Keratinocyte (primary cell): Measurements from ENCODE around the gene CRADD. TPM values are rescaled to one million over a fixed set of nuclear protein-coding genes. Genes with fewer than 3 reads are reported as not detected.

Source experiments
- DNase-seq: peaks from one replicate; pipeline ENCODE4 v3.0.0-alpha.2; 2011; ENCODE audit warnings: low read depth, missing footprints, low spot score
- FAIRE-seq: peaks from 2 replicates; lab custom pipeline; 2011; peaks lifted over from hg19 to GRCh38; lab: Jason Lieb, UNC
- H2AFZ ChIP-seq: 2 replicates; pipeline ENCODE4 v1.6.0; 2012; ENCODE audit warnings: low read length, control low read depth, inconsistent platforms; ENCODE audit not compliant: control insufficient read depth
- H3K27ac ChIP-seq: 2 replicates; pipeline ENCODE4 v1.5.1; 2011; ENCODE audit warnings: low read length; ENCODE audit not compliant: control insufficient read depth, insufficient read depth
- H3K27me3 ChIP-seq: 3 replicates; pipeline ENCODE4 v1.6.0; 2011; ENCODE audit warnings: low read length; ENCODE audit not compliant: control insufficient read depth, insufficient read depth; ENCODE audit errors: extremely low read depth
- H3K36me3 ChIP-seq, 2 experiments: 2 replicates in 1 of 2; 3 replicates in 1 of 2; pipeline ENCODE4 v1.5.1; 2011; ENCODE audit warnings: low read length in 2 of 2, mild to moderate bottlenecking in 1 of 2; ENCODE audit not compliant: control insufficient read depth in 2 of 2, insufficient read depth in 2 of 2; ENCODE audit errors: extremely low read depth in 1 of 2
- H3K4me1 ChIP-seq: 3 replicates; pipeline ENCODE4 v1.5.1; 2011; ENCODE audit warnings: low read length; ENCODE audit not compliant: control insufficient read depth, insufficient read depth; ENCODE audit errors: extremely low read depth
- H3K4me2 ChIP-seq: 3 replicates; pipeline ENCODE4 v1.6.0; 2011; ENCODE audit warnings: low read depth, low read length; ENCODE audit not compliant: control insufficient read depth, insufficient read depth; ENCODE audit errors: extremely low read depth
- H3K4me3 ChIP-seq, 3 experiments: fragments of 200-600 bp in 1 of 3; sonication (generic) in 1 of 3; 2 replicates in 2 of 3; 3 replicates in 1 of 3; pipeline ENCODE4 v1.5.1; 2011 to 2016; ENCODE audit warnings: low read length in 3 of 3, mild to moderate bottlenecking in 3 of 3, control low read depth in 2 of 3, inconsistent platforms in 1 of 3, low read depth in 1 of 3, mixed read lengths in 1 of 3, mixed run types in 1 of 3, moderate library complexity in 1 of 3; ENCODE audit not compliant: control insufficient read depth in 2 of 3, insufficient read depth in 2 of 3; ENCODE audit errors: extremely low read depth in 1 of 3
- H3K79me2 ChIP-seq: 2 replicates; pipeline ENCODE4 v1.6.0; 2012; ENCODE audit warnings: low read length; ENCODE audit not compliant: control insufficient read depth, insufficient read depth
- H3K9ac ChIP-seq: 3 replicates; pipeline ENCODE4 v1.6.0; 2011; ENCODE audit warnings: low read length; ENCODE audit not compliant: control insufficient read depth, insufficient read depth; ENCODE audit errors: extremely low read depth
- H3K9me1 ChIP-seq: 3 replicates; pipeline ENCODE4 v1.6.0; 2011; ENCODE audit warnings: low read length; ENCODE audit not compliant: control insufficient read depth, insufficient read depth; ENCODE audit errors: extremely low read depth
- H3K9me3 ChIP-seq: 2 replicates; pipeline ENCODE4 v1.5.1; 2012; ENCODE audit warnings: low read depth, low read length; ENCODE audit not compliant: control insufficient read depth
- H4K20me1 ChIP-seq: 3 replicates; pipeline ENCODE4 v1.6.0; 2011; ENCODE audit warnings: low read length; ENCODE audit not compliant: control insufficient read depth, insufficient read depth; ENCODE audit errors: extremely low read depth
- CTCF ChIP-seq, 3 experiments: IDR thresholded peaks in 1 of 3; conservative IDR thresholded peaks in 1 of 3; optimal IDR thresholded peaks in 1 of 3; 2 replicates in 2 of 3; 3 replicates in 1 of 3; pipeline versions ENCODE3 to v1.5.1; 2011; ENCODE audit warnings: low read length in 3 of 3, mild to moderate bottlenecking in 3 of 3, moderate library complexity in 2 of 3, control low read depth in 1 of 3, inconsistent platforms in 1 of 3; ENCODE audit not compliant: insufficient read depth in 2 of 3; ENCODE audit errors: extremely low read depth in 1 of 3
- EZH2 ChIP-seq: IDR thresholded peaks from one replicate; pipeline ENCODE4 v1.6.1; 2012; ENCODE audit warnings: inconsistent platforms, mild to moderate bottlenecking, low read length, moderate library complexity
- dilution Hi-C: fragments of 300-500 bp; cut with MboI; formaldehyde crosslinking; loops from one replicate; pipeline ENCODE4 v1.7.0; 2020; ENCODE audit warnings: low sequenced_read_pairs; ENCODE audit not compliant: extremely low pct_ligation_motif_present
- polyA plus RNA-seq, 5 experiments: library from polyadenylated mRNA; depleted of rRNA in 3 of 5; stranded (reverse) in 3 of 5; stranded (forward) in 1 of 5; unstranded in 1 of 5; fragments of >200 nt; gene quantifications; 1 replicate in 1 of 5; 2 replicates in 3 of 5; 3 replicates in 1 of 5; pipeline versions ENCODE4 v1.2.1 to v1.2.3, GENCODE V29; 2011 to 2012; ENCODE audit warnings: missing spikeins in 2 of 5, low read depth in 1 of 5, low replicate concordance in 1 of 5

Gene CRADD
- polyA plus RNA-seq, 1 donor (not counting 4 experiments of a cell fraction or from before 2014, with no cell fraction given): 11.2 TPM

GRCh38 chr12:93853698-93854478, 176.7 kb downstream of the CRADD start:
- no peak for DNase-seq
- Histone ChIP-seq H3K36me3 (no peaks in the 10 kb centered on the region), H3K4me1 (no peaks in the 10 kb centered on the region), H4K20me1 (no peaks in the 10 kb centered on the region), H3K27me3 (no peaks in the 10 kb centered on the region), H3K79me2 (no peaks in the 10 kb centered on the region), H3K4me2 (no peak overlapping the region), H2AFZ (no peak overlapping the region), H3K4me3 (no peak overlapping the region), H3K27ac (no peak overlapping the region), H3K9me1 (no peaks in the 10 kb centered on the region), H3K9me3 (no peaks in the 10 kb centered on the region), H3K9ac (no peak overlapping the region)
- FAIRE-seq: no peak
- TF ChIP-seq EZH2 (no peak), CTCF (optimal IDR thresholded peaks at IDR 0.05 in 1 of 3, IDR thresholded peaks at IDR 0.05 in 1 of 3, conservative IDR thresholded peaks at IDR 0.05 in 1 of 3; ENCODE audit: extremely low read depth in 1 of 3, insufficient read depth in 2 of 3, low read length in 3 of 3) (no peak)
- dilution Hi-C loops: no loop called here

- H3K27me3 ChIP-seq: no peaks in the 10 kb centered on the region
- H3K27ac ChIP-seq: no peak overlapping the region
- H3K4me3 ChIP-seq: no peak overlapping the region
- DNase-seq (no peak), FAIRE-seq (no peak)
- H3K79me2 ChIP-seq: no peaks in the 10 kb centered on the region
- no peak overlapping the region for H2AFZ ChIP-seq
- TF ChIP-seq CTCF (optimal IDR thresholded peaks at IDR 0.05 in 1 of 3, IDR thresholded peaks at IDR 0.05 in 1 of 3, conservative IDR thresholded peaks at IDR 0.05 in 1 of 3; ENCODE audit: extremely low read depth in 1 of 3, insufficient read depth in 2 of 3, low read length in 3 of 3): no peak
- no peaks in the 10 kb centered on the region for H3K36me3 ChIP-seq
- no peak overlapping the region for H3K4me2 ChIP-seq
- H3K4me1 ChIP-seq: no peaks in the 10 kb centered on the region
- no peaks in the 10 kb centered on the region for H3K9me3 ChIP-seq
- no peak overlapping the region for H3K9ac ChIP-seq
- dilution Hi-C loops: no loop called here
- no peaks in the 10 kb centered on the region for H4K20me1 ChIP-seq
- no peaks in the 10 kb centered on the region for H3K9me1 ChIP-seq
Observed at GRCh38 chr12:93855261-93855660, 178.1 kb downstream of the CRADD start.
